ENCODE data around the gene DIDO1.

The DIDO1 gene

DNA sequence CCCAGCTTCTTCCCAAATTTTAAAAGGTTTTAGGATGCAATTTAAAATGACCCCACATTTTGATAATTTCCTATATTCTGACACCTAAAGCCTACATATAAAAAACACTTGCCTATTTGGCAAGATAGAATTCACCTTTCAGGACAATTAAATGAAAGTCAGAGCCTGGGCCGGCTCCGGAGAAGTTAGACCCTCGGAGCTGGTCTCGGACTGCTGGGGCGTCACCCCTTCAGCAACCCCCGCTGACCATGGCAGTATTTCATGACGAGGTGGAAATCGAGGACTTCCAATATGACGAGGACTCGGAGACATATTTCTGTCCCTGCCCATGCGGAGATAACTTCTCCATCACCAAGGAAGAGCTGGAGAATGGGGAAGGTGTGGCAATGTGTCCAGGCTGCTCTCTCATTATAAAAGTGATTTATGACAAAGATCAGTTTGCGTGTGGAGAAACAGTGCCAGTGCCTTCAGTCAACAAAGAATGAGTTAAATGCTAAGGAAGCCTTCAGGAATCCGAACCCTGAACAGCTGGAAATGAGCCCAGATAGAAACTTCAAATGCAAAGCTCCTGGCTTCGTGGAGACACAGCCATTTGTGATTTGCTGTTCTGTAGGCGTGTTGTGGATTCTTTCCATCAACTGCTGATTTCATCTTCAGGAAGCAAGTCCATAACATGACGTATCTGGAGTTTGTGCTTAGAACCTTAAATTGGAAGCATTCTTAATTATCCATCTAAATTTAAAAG is 80.7 kb downstream of the DIDO1 start:
- Histone ChIP-seq H3K4me2 (ENCODE audit: low read depth, low read length) (no peak overlapping the region), H3K27ac (ENCODE audit: low read length) (no peak overlapping the region), H4K20me1 (ENCODE audit: insufficient read depth, low read length) (no peaks in the 10 kb centered on the region), H3K4me1 (ENCODE audit: low read length) (no peaks in the 10 kb centered on the region), H3K4me3 (ENCODE audit: low read length) (no peak overlapping the region), H3K36me3 (replicated peaks; ENCODE audit: insufficient read depth, low read length) (no peaks in the 10 kb centered on the region), H3K79me2 (ENCODE audit: low read length) (no peaks in the 10 kb centered on the region), H3K9me3 (replicated peaks; ENCODE audit: insufficient read depth, low read length) (no peaks in the 10 kb centered on the region), H3K27me3 (replicated peaks; ENCODE audit: insufficient read depth, low read length) (no peaks in the 10 kb centered on the region; the same call in 1 of the 2 replicates), H3K9me2 (replicated peaks; ENCODE audit: insufficient read depth, low read length) (no peaks in the 10 kb centered on the region), H3F3A (ENCODE audit: insufficient read depth, low read length) (peaks cover 3% of the 10 kb centered on the region; the same call in 1 of the 2 replicates), H3K9ac (ENCODE audit: low read length) (no peak overlapping the region), H2AFZ (ENCODE audit: low read length) (no peak overlapping the region)
- no peak for DNase-seq
- TF ChIP-seq, protein P1, sequence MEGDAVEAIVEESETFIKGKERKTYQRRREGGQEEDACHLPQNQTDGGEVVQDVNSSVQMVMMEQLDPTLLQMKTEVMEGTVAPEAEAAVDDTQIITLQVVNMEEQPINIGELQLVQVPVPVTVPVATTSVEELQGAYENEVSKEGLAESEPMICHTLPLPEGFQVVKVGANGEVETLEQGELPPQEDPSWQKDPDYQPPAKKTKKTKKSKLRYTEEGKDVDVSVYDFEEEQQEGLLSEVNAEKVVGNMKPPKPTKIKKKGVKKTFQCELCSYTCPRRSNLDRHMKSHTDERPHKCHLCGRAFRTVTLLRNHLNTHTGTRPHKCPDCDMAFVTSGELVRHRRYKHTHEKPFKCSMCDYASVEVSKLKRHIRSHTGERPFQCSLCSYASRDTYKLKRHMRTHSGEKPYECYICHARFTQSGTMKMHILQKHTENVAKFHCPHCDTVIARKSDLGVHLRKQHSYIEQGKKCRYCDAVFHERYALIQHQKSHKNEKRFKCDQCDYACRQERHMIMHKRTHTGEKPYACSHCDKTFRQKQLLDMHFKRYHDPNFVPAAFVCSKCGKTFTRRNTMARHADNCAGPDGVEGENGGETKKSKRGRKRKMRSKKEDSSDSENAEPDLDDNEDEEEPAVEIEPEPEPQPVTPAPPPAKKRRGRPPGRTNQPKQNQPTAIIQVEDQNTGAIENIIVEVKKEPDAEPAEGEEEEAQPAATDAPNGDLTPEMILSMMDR (IDR thresholded peaks at IDR 0.05; ENCODE audit: low read length), result no peak
- TF ChIP-seq EZH2 (optimal IDR thresholded peaks at IDR 0.05; ENCODE audit: low read depth, low read length), result no peak
- TF ChIP-seq EZH2phosphoT487 (IDR thresholded peaks at IDR 0.05; ENCODE audit: low read length), result no peak

DNA sequence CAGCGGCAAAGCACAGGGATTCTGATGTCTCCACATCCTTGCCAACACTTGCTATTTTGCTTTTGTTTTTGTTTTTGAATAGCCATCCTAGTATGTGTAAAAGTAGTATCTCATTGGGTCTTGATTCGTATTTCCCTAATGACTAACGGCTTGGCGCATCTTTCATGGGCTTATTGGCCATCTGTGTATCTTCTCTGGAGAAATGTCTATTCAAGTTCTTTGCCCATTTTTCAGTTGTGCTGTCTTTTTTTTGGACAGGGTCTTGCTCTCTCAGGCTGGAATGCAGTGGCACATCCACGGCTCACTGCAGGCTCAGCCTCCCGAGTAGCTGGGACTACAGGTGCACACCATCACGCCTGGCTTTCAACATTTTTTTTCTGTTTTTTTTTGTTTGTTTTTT is 82.1 kb downstream of the DIDO1 start:
- Histone ChIP-seq H4K20me1 (ENCODE audit: insufficient read depth, low read length) (no peaks in the 10 kb centered on the region), H2AFZ (ENCODE audit: low read length) (no peak overlapping the region), H3K79me2 (ENCODE audit: low read length) (no peaks in the 10 kb centered on the region), H3K9me3 (replicated peaks; ENCODE audit: insufficient read depth, low read length) (no peaks in the 10 kb centered on the region), H3K27me3 (replicated peaks; ENCODE audit: insufficient read depth, low read length) (peaks cover 2% of the 10 kb centered on the region), H3K4me1 (ENCODE audit: low read length) (no peaks in the 10 kb centered on the region), H3F3A (ENCODE audit: insufficient read depth, low read length) (peaks cover under 1% of the 10 kb centered on the region; the same call in 1 of the 2 replicates), H3K4me3 (ENCODE audit: low read length) (no peak overlapping the region), H3K9ac (ENCODE audit: low read length) (no peak overlapping the region), H3K27ac (ENCODE audit: low read length) (no peak overlapping the region), H3K4me2 (ENCODE audit: low read depth, low read length) (no peak overlapping the region), H3K36me3 (replicated peaks; ENCODE audit: insufficient read depth, low read length) (no peaks in the 10 kb centered on the region), H3K9me2 (replicated peaks; ENCODE audit: insufficient read depth, low read length) (no peaks in the 10 kb centered on the region)
- TF ChIP-seq, protein P1 (IDR thresholded peaks at IDR 0.05; ENCODE audit: low read length), result no peak
- TF ChIP-seq EZH2 (optimal IDR thresholded peaks at IDR 0.05; ENCODE audit: low read depth, low read length), result no peak
- no peak for TF ChIP-seq EZH2phosphoT487 (IDR thresholded peaks at IDR 0.05; ENCODE audit: low read length)
- no peak for DNase-seq

DNA sequence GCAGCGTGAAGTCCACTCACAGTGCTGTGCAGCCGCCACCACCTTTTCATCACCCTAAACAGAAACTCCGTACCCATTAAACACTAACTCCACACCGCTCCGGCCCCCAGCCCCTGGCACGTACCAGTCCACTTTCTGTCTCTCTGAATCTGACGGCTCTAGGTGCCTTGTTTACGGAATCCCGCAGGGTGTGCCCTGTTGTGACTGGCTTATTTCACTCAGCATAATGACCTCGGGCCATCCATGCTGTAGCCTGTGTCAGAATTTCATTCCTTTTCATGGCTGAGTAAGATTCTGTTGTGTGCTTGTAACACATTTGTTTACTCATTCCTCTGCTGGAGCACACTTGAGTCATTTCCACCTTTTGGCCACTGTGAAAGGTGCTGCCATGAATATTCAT is 82.6 kb downstream of the DIDO1 start:
- no peak for DNase-seq

More for the DNA sequence above, 82.6 kb downstream of the DIDO1 start:
- Histone ChIP-seq H3K36me3 (replicated peaks; ENCODE audit: insufficient read depth, low read length) (no peaks in the 10 kb centered on the region), H3F3A (ENCODE audit: insufficient read depth, low read length) (no peaks in the 10 kb centered on the region), H3K9ac (ENCODE audit: low read length) (no peak overlapping the region), H4K20me1 (ENCODE audit: insufficient read depth, low read length) (no peaks in the 10 kb centered on the region), H3K4me1 (ENCODE audit: low read length) (no peaks in the 10 kb centered on the region), H3K79me2 (ENCODE audit: low read length) (no peaks in the 10 kb centered on the region), H3K27me3 (replicated peaks; ENCODE audit: insufficient read depth, low read length) (peaks cover 4% of the 10 kb centered on the region), H3K4me2 (ENCODE audit: low read depth, low read length) (no peak overlapping the region), H3K27ac (ENCODE audit: low read length) (no peak overlapping the region), H3K4me3 (ENCODE audit: low read length) (no peak overlapping the region), H3K9me3 (replicated peaks; ENCODE audit: insufficient read depth, low read length) (no peaks in the 10 kb centered on the region), H3K9me2 (replicated peaks; ENCODE audit: insufficient read depth, low read length) (no peaks in the 10 kb centered on the region), H2AFZ (ENCODE audit: low read length) (no peak overlapping the region)
- no peak for TF ChIP-seq EZH2phosphoT487 (IDR thresholded peaks at IDR 0.05; ENCODE audit: low read length)
- TF ChIP-seq EZH2 (optimal IDR thresholded peaks at IDR 0.05; ENCODE audit: low read depth, low read length), result no peak
- TF ChIP-seq, protein P1 (IDR thresholded peaks at IDR 0.05; ENCODE audit: low read length), result no peak
